CD14-positive monocyte (primary cell): ENCODE data around the gene MAPK4. TPM values are rescaled to one million over a fixed set of nuclear protein-coding genes. Genes with fewer than 3 reads are reported as not detected.

Source experiments
- DNase-seq, 3 donors: peaks; one replicate each; pipeline ENCODE4 v3.0.0-alpha.2; 2011 to 2022
- H2AFZ ChIP-seq: 2 replicates; pipeline ENCODE4 v1.6.0; 2012; ENCODE audit warnings: mild to moderate bottlenecking, low read depth, low read length, inconsistent platforms; ENCODE audit not compliant: insufficient read depth, poor library complexity, severe bottlenecking
- H3K27ac ChIP-seq, 2 donors: 1 replicate in 1 of 2; 2 replicates in 1 of 2; pipeline ENCODE4 v1.5.1; 2012 to 2013; ENCODE audit warnings: low read length in 2 of 2, control low read depth in 1 of 2, inconsistent platforms in 1 of 2, low read depth in 1 of 2, mild to moderate bottlenecking in 1 of 2
- H3K27me3 ChIP-seq, 2 donors: one replicate each; pipeline versions ENCODE4 v1.6.0 to v1.6.1; 2011 to 2013; ENCODE audit warnings: low read length in 2 of 2; ENCODE audit not compliant: control insufficient read depth in 2 of 2, insufficient read depth in 2 of 2
- H3K36me3 ChIP-seq, 2 donors: replicated peaks in 1 of 2; 1 replicate in 1 of 2; 2 replicates in 1 of 2; pipeline versions ENCODE4 v1.5.1 to v1.6.1; 2012 to 2013; ENCODE audit warnings: low read length in 2 of 2, control low read depth in 1 of 2, inconsistent platforms in 1 of 2, mild to moderate bottlenecking in 1 of 2; ENCODE audit not compliant: insufficient read depth in 2 of 2, control insufficient read depth in 1 of 2
- H3K4me1 ChIP-seq, 2 donors: 1 replicate in 1 of 2; 2 replicates in 1 of 2; pipeline versions ENCODE4 v1.5.1 to v1.6.1; 2012 to 2013; ENCODE audit warnings: low read length in 2 of 2, control low read depth in 1 of 2, inconsistent platforms in 1 of 2, mild to moderate bottlenecking in 1 of 2, moderate library complexity in 1 of 2; ENCODE audit not compliant: insufficient read depth in 2 of 2, control insufficient read depth in 1 of 2
- H3K4me2 ChIP-seq: replicated peaks from 2 replicates; pipeline ENCODE3; 2012; ENCODE audit warnings: low read length, moderate library complexity, mild to moderate bottlenecking; ENCODE audit not compliant: poor library complexity, severe bottlenecking; ENCODE audit errors: extremely low read depth
- H3K4me3 ChIP-seq, 3 experiments: fragments of 200-600 bp in 1 of 3; sonication (generic) in 1 of 3; replicated peaks in 1 of 3; 1 replicate in 2 of 3; 2 replicates in 1 of 3; pipeline ENCODE4 v1.5.1; 2011 to 2013; ENCODE audit warnings: low read length in 3 of 3, mild to moderate bottlenecking in 3 of 3, control low read depth in 2 of 3, low read depth in 2 of 3, inconsistent platforms in 1 of 3, moderate library complexity in 1 of 3
- H3K79me2 ChIP-seq: 2 replicates; pipeline ENCODE4 v1.6.0; 2012; ENCODE audit warnings: mild to moderate bottlenecking, control low read depth, inconsistent platforms, low read length, moderate library complexity; ENCODE audit not compliant: insufficient read depth
- H3K9ac ChIP-seq: 2 replicates; pipeline ENCODE4 v1.6.0; 2017; ENCODE audit warnings: low read length, mild to moderate bottlenecking; ENCODE audit not compliant: insufficient read depth, poor library complexity, severe bottlenecking
- H3K9me3 ChIP-seq, 2 donors: replicated peaks in 1 of 2; 1 replicate in 1 of 2; 2 replicates in 1 of 2; pipeline versions ENCODE4 v1.5.1 to v1.6.1; 2012 to 2013; ENCODE audit warnings: low read length in 2 of 2, control low read depth in 1 of 2; ENCODE audit not compliant: control insufficient read depth in 1 of 2, insufficient read depth in 1 of 2
- H4K20me1 ChIP-seq: 2 replicates; pipeline ENCODE4 v1.6.0; 2012; ENCODE audit warnings: mild to moderate bottlenecking, low read length, control low read depth, moderate library complexity; ENCODE audit not compliant: insufficient read depth
- H3K27ac Mint-ChIP-seq, 7 donors: one replicate each; pipeline ENCODE4 v1.8.0; 2020; ENCODE audit warnings: mild to moderate bottlenecking in 7 of 7, mixed read lengths in 7 of 7, moderate library complexity in 6 of 7, inconsistent platforms in 2 of 7
- H3K27me3 Mint-ChIP-seq, 3 donors: one replicate each; pipeline ENCODE4 v1.8.0; 2021 to 2022; ENCODE audit warnings: low read depth in 3 of 3, mild to moderate bottlenecking in 3 of 3, mixed read lengths in 3 of 3, moderate library complexity in 3 of 3, inconsistent platforms in 1 of 3
- H3K36me3 Mint-ChIP-seq, 2 donors: one replicate each; pipeline ENCODE4 v1.8.0; 2020; ENCODE audit warnings: mixed read lengths in 2 of 2, inconsistent platforms in 1 of 2, mild to moderate bottlenecking in 1 of 2
- H3K4me1 Mint-ChIP-seq: one replicate; pipeline ENCODE4 v1.8.0; 2020; ENCODE audit warnings: mild to moderate bottlenecking, mixed read lengths
- H3K4me3 Mint-ChIP-seq, 2 donors: one replicate each; pipeline ENCODE4 v1.8.0; 2020; ENCODE audit warnings: mild to moderate bottlenecking in 2 of 2, mixed read lengths in 2 of 2, moderate library complexity in 1 of 2
- H3K9me3 Mint-ChIP-seq, 7 donors: one replicate each; pipeline ENCODE4 v1.8.0; 2020 to 2022; ENCODE audit warnings: mixed read lengths in 7 of 7, mild to moderate bottlenecking in 6 of 7, moderate library complexity in 6 of 7, inconsistent platforms in 2 of 7
- WGBS: methylation state at CpG from one replicate; pipeline ENCODE4 v1.1.5; 2013; ENCODE audit warnings: missing lambda C conversion rate; ENCODE audit not compliant: insufficient coverage; 5-methylcytosine and 5-hydroxymethylcytosine counted together
- intact Hi-C, 2 donors: fragments of 100-400 bp; cut with micrococcal nuclease; formaldehyde crosslinking; loops; one replicate each; pipeline versions ENCODE4 v1.15.0 to v1.15.1; 2023
- polyA plus RNA-seq, 3 donors: library from polyadenylated mRNA; depleted of rRNA in 1 of 3; unstranded in 2 of 3; stranded (reverse) in 1 of 3; fragments of 300-500 nt in 2 of 3; fragments of >200 nt in 1 of 3; fragmentation: Illumina TruSeq in 2 of 3; gene quantifications; 1 replicate in 2 of 3; 2 replicates in 1 of 3; pipeline ENCODE4 v1.2.3, GENCODE V29; 2012 to 2021
- TF ChIP-seq, protein P1 (sequence below): fragments of 200-600 bp; IDR thresholded peaks from one replicate; pipeline ENCODE4 v1.8.0; 2022; ENCODE audit warnings: antibody characterized with exemption, mild to moderate bottlenecking

The MAPK4 gene
- polyA plus RNA-seq, 3 donors: not detected

DNA sequence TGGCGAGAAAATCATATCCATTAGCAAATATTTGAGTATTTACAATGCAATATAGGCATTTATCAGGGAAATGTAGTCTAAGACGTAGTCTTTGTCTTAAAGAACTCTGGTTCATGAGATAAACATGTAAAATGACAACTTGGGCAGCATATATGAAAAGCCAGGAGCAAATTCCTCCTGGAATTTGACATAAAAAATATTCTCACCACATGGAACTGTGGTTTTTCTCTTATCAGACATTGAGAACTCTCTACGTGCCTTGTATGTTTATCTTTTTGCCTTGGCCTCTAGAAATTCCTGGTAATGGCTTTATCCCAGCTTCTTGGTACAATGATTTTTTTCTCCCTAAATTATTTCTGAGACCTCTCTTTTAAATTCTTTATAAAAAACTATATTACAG, 2.8 kb downstream of the MAPK4 start:
- H3K4me1 ChIP-seq: no peaks in the 10 kb centered on the region
- Mint-ChIP-seq H3K36me3 (no peaks in the 10 kb centered on the region), H3K9me3 (peaks cover 0 to 13% (median 7%) of the 10 kb centered on the region in 7 donors), H3K27ac (no peak overlapping the region), H3K4me3 (no peak overlapping the region), H3K27me3 (peaks cover 53 to 68% (median 56%) of the 10 kb centered on the region in 3 donors), H3K4me1 (no peaks in the 10 kb centered on the region)
- intact Hi-C loops: no loop called here
- H3K36me3 ChIP-seq: no peaks in the 10 kb centered on the region
- peaks cover 0 to 23% of the 10 kb centered on the region in 2 donors for H3K9me3 ChIP-seq
- H3K27me3 ChIP-seq: peaks cover 42 to 62% of the 10 kb centered on the region in 2 donors
- no peak overlapping the region for H3K4me3 ChIP-seq
- no peaks in the 10 kb centered on the region for H4K20me1 ChIP-seq
- no peak overlapping the region for H3K27ac ChIP-seq
- TF ChIP-seq, protein P1, sequence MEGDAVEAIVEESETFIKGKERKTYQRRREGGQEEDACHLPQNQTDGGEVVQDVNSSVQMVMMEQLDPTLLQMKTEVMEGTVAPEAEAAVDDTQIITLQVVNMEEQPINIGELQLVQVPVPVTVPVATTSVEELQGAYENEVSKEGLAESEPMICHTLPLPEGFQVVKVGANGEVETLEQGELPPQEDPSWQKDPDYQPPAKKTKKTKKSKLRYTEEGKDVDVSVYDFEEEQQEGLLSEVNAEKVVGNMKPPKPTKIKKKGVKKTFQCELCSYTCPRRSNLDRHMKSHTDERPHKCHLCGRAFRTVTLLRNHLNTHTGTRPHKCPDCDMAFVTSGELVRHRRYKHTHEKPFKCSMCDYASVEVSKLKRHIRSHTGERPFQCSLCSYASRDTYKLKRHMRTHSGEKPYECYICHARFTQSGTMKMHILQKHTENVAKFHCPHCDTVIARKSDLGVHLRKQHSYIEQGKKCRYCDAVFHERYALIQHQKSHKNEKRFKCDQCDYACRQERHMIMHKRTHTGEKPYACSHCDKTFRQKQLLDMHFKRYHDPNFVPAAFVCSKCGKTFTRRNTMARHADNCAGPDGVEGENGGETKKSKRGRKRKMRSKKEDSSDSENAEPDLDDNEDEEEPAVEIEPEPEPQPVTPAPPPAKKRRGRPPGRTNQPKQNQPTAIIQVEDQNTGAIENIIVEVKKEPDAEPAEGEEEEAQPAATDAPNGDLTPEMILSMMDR: no peak
- no CpG with 5 or more reads among the region's 3 CpGs for WGBS
- no peaks in the 10 kb centered on the region for H3K79me2 ChIP-seq
- H3K4me2 ChIP-seq: no peak overlapping the region
- no peak for DNase-seq
- no peak overlapping the region for H3K9ac ChIP-seq
- H2AFZ ChIP-seq: no peak overlapping the region

DNA sequence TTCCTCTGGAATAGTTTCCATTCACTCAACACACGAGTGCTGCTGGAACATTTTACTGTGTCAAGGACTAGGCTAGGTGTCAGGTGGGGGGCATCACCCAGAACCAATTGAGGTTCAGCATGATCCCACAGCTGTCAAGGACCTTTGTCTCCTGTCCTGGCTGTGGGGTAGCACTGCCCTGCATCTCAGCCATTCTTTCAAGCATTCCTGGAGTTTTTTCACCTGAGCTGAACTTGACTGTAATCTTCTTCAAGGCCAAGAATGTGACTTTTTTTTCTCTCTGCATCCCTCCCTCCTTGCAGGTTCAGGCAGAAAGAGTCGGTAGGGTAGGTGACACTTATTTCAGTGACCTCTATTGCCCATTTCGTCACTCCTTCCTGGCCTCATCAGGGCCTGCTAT, 3.5 kb downstream of the MAPK4 start:
- Histone ChIP-seq H3K4me2 (no peak overlapping the region), H3K9me3 (peaks cover 0 to 18% of the 10 kb centered on the region in 2 donors), H3K4me3 (no peak overlapping the region), H2AFZ (no peak overlapping the region), H4K20me1 (no peaks in the 10 kb centered on the region), H3K79me2 (no peaks in the 10 kb centered on the region), H3K36me3 (no peaks in the 10 kb centered on the region), H3K4me1 (no peaks in the 10 kb centered on the region), H3K27ac (no peak overlapping the region), H3K9ac (no peak overlapping the region), H3K27me3 (peaks cover 35 to 55% of the 10 kb centered on the region in 2 donors)
- TF ChIP-seq, protein P1: no peak
- intact Hi-C loops: no loop called here
- 83% methylated on average over 2 of the region's 3 CpGs for WGBS
- Mint-ChIP-seq H3K9me3 (peaks cover 0 to 13% (median 5%) of the 10 kb centered on the region in 7 donors), H3K4me3 (peak overlapping the region in 1 of 2 donors; percentile 43), H3K4me1 (no peaks in the 10 kb centered on the region), H3K27ac (no peak overlapping the region), H3K36me3 (no peaks in the 10 kb centered on the region), H3K27me3 (peaks cover 46 to 62% (median 51%) of the 10 kb centered on the region in 3 donors)
- DNase-seq: no peak
